Hepatocyte (in vitro differentiated cells): ENCODE measurements around the gene FAM163A. TPM values are rescaled to one million over a fixed set of nuclear protein-coding genes. Genes with fewer than 3 reads are reported as not detected.

Source experiments
- DNase-seq: peaks from one replicate; pipeline ENCODE4 v3.0.0-alpha.2; 2016; ENCODE audit warnings: low spot score
- H2AFZ ChIP-seq: fragments of 200-600 bp; sonication (generic); 2 replicates; pipeline ENCODE4 v1.6.0; 2016; ENCODE audit warnings: antibody characterized with exemption, mild to moderate bottlenecking
- H3K27ac ChIP-seq: fragments of 200-600 bp; sonication (generic); 2 replicates; pipeline ENCODE4 v1.5.1; 2016; ENCODE audit warnings: mild to moderate bottlenecking
- H3K27me3 ChIP-seq: fragments of 200-600 bp; sonication (generic); 2 replicates; pipeline ENCODE4 v1.6.1; 2016
- H3K36me3 ChIP-seq: fragments of 200-600 bp; sonication (generic); replicated peaks from 2 replicates; pipeline ENCODE4 v1.5.1; 2016; ENCODE audit warnings: low read depth; ENCODE audit not compliant: insufficient read depth
- H3K4me1 ChIP-seq: fragments of 200-600 bp; sonication (generic); 2 replicates; pipeline ENCODE4 v1.5.1; 2016; ENCODE audit warnings: mild to moderate bottlenecking, moderate library complexity; ENCODE audit not compliant: insufficient read depth
- H3K4me2 ChIP-seq: fragments of 200-600 bp; sonication (generic); 2 replicates; pipeline ENCODE4 v1.6.0; 2016
- H3K4me3 ChIP-seq: fragments of 200-600 bp; sonication (generic); 2 replicates; pipeline ENCODE4 v1.5.1; 2016; ENCODE audit warnings: mild to moderate bottlenecking
- H3K79me2 ChIP-seq: fragments of 200-600 bp; sonication (generic); 2 replicates; pipeline ENCODE4 v1.6.0; 2017; ENCODE audit warnings: mild to moderate bottlenecking
- H3K9me2 ChIP-seq: fragments of 200-600 bp; sonication (generic); replicated peaks from 2 replicates; pipeline ENCODE4 v1.6.0; 2017; ENCODE audit warnings: mild to moderate bottlenecking; ENCODE audit not compliant: insufficient read depth
- H3K9me3 ChIP-seq: fragments of 200-600 bp; sonication (generic); 2 replicates; pipeline ENCODE4 v1.5.1; 2016; ENCODE audit warnings: low read depth, mild to moderate bottlenecking
- H4K20me1 ChIP-seq: fragments of 200-600 bp; sonication (generic); 2 replicates; pipeline ENCODE4 v1.6.0; 2016; ENCODE audit warnings: mild to moderate bottlenecking; ENCODE audit not compliant: insufficient read depth, poor library complexity, severe bottlenecking
- CTCF ChIP-seq: fragments of 200-600 bp; sonication (generic); IDR thresholded peaks from 2 replicates; pipeline ENCODE4 v1.5.1; 2016; ENCODE audit warnings: antibody characterized with exemption, mild to moderate bottlenecking; ENCODE audit not compliant: poor library complexity
- EZH2 ChIP-seq: fragments of 200-600 bp; sonication (generic); IDR thresholded peaks from 2 replicates; pipeline ENCODE4 v1.6.1; 2016; ENCODE audit warnings: antibody characterized with exemption, mild to moderate bottlenecking, borderline replicate concordance
- EZH2phosphoT487 ChIP-seq: fragments of 200-600 bp; sonication (generic); IDR thresholded peaks from one replicate; pipeline ENCODE4 v1.6.1; 2018; ENCODE audit warnings: antibody characterized with exemption, mild to moderate bottlenecking, low read depth, moderate library complexity; ENCODE audit not compliant: unreplicated experiment, severe bottlenecking
- WGBS: methylation state at CpG from one replicate; pipeline ENCODE4 v1.1.6; 2016; ENCODE audit warnings: low lambda C conversion rate; ENCODE audit errors: missing lambda C conversion rate; 5-methylcytosine and 5-hydroxymethylcytosine counted together
- polyA plus RNA-seq: library from polyadenylated mRNA; unstranded; fragments of >200 nt; fragmentation: Nextera tagmentation; extraction: Ambion mirVana; gene quantifications from 2 replicates; pipeline ENCODE4 v1.2.1, GENCODE V29; 2016
- total RNA-seq: library from RNA; depleted of rRNA; stranded (reverse); fragments of >200 nt; gene quantifications from 2 replicates; pipeline ENCODE4 v1.2.3, GENCODE V29; 2014

FAM163A gene
- total and polyA plus RNA-seq, 2 experiments from 2014 or later = 0.43 to 0.87 TPM

GRCh38 chr1:179785728-179786127 lies 42.6 kb downstream of the FAM163A start:
- no peak for DNase-seq
- Histone ChIP-seq H3K4me1 (peaks cover 2% of the 10 kb centered on the region), H4K20me1 (no peaks in the 10 kb centered on the region), H3K4me2 (no peak overlapping the region), H3K27ac (no peak overlapping the region), H2AFZ (no peak overlapping the region), H3K4me3 (no peak overlapping the region), H3K9me2 (no peaks in the 10 kb centered on the region), H3K36me3 (no peaks in the 10 kb centered on the region), H3K27me3 (no peaks in the 10 kb centered on the region), H3K9me3 (no peaks in the 10 kb centered on the region), H3K79me2 (no peaks in the 10 kb centered on the region)
- TF ChIP-seq EZH2phosphoT487 (no peak), CTCF (no peak), EZH2 (no peak)
- 72% methylated on average over 2 of the region's 2 CpGs for WGBS

- 80% methylated on average over 13 of the region's 13 CpGs for WGBS
Observed at GRCh38 chr1:179786815-179787685, 44.0 kb downstream of the FAM163A start.

GRCh38 chr1:179788259-179788658 lies 45.2 kb downstream of the FAM163A start:
- DNase-seq = no peak
- Histone ChIP-seq H3K79me2 (no peaks in the 10 kb centered on the region), H3K4me1 (no peaks in the 10 kb centered on the region), H3K4me2 (no peak overlapping the region), H3K27me3 (no peaks in the 10 kb centered on the region), H3K36me3 (no peaks in the 10 kb centered on the region), H3K27ac (no peak overlapping the region), H3K9me3 (no peaks in the 10 kb centered on the region), H2AFZ (no peak overlapping the region), H3K4me3 (no peak overlapping the region), H4K20me1 (no peaks in the 10 kb centered on the region), H3K9me2 (no peaks in the 10 kb centered on the region)
- 46% methylated on average over 6 of the region's 6 CpGs for WGBS
- no peak for TF ChIP-seq EZH2phosphoT487
- TF ChIP-seq CTCF = no peak
- no peak for TF ChIP-seq EZH2

More at GRCh38 chr1:179786815-179787685, 44.0 kb downstream of the FAM163A start:
- no peak overlapping the region for H3K4me3 ChIP-seq
- H3K9me2 ChIP-seq = no peaks in the 10 kb centered on the region
- H3K27me3 ChIP-seq = no peaks in the 10 kb centered on the region
- no peaks in the 10 kb centered on the region for H3K4me1 ChIP-seq
- H2AFZ ChIP-seq = no peak overlapping the region
- TF ChIP-seq EZH2 = no peak
- TF ChIP-seq EZH2phosphoT487 = no peak
- H3K79me2 ChIP-seq = no peaks in the 10 kb centered on the region
- H3K9me3 ChIP-seq = no peaks in the 10 kb centered on the region
- no peaks in the 10 kb centered on the region for H4K20me1 ChIP-seq
- H3K4me2 ChIP-seq = no peak overlapping the region
- H3K36me3 ChIP-seq = no peaks in the 10 kb centered on the region
- H3K27ac ChIP-seq = no peak overlapping the region
- no peak for DNase-seq

GRCh38 chr1:179793281-179793680 lies 50.2 kb downstream of the FAM163A start:
- no peak overlapping the region for H2AFZ ChIP-seq
- H3K27ac ChIP-seq = no peak overlapping the region
- no peak for TF ChIP-seq EZH2phosphoT487
- no peak for TF ChIP-seq EZH2
- TF ChIP-seq CTCF = no peak
- H3K9me2 ChIP-seq = no peaks in the 10 kb centered on the region
- H3K27me3 ChIP-seq = no peaks in the 10 kb centered on the region
- DNase-seq = no peak
- H3K4me3 ChIP-seq = no peak overlapping the region
- WGBS = 77% methylated on average over 4 of the region's 4 CpGs
- H3K36me3 ChIP-seq = no peaks in the 10 kb centered on the region
- no peaks in the 10 kb centered on the region for H3K9me3 ChIP-seq
- no peak overlapping the region for H3K4me2 ChIP-seq
- no peaks in the 10 kb centered on the region for H3K79me2 ChIP-seq
- no peaks in the 10 kb centered on the region for H4K20me1 ChIP-seq
- H3K4me1 ChIP-seq = peaks cover 4% of the 10 kb centered on the region
